ENCODE data around the gene COA3. TPM values are rescaled to one million over a fixed set of nuclear protein-coding genes. Genes with fewer than 3 reads are reported as not detected.

The COA3 gene
- total RNA-seq, 1 experiment from 2014 or later, result 44.6 TPM

DNA sequence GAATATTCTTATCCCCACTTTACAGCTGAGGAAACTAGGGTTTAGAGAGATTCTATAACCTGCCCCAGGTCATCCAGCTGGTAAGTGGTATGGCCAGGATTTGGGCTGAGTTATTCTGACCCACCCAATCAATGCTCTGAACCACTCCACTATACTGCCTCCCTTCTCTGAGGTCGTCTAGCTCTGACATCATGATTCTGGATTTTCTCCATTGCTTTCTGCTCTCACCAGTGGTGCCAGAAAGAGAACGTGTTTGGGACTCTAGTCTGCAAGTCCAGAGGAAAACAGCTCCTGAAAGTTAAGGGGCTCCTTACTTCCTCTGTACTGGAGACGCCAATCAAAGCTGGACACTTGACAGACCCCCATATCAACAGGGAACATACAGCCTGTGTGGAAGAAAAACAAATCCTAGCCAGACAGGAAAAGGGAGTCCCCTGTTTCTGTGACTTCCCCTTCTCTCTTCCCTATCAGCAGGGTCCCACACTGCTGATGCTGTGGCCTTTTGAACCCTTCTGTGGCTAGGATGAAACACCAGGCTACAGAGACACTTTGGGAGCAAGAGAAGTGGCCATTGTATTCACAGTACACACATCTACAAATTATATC, 47.7 kb downstream of the COA3 start:
- Histone ChIP-seq H3K4me1 (ENCODE audit: insufficient read depth, low read length) (peaks cover 14% of the 10 kb centered on the region), H4K20me1 (ENCODE audit: low read length) (no peaks in the 10 kb centered on the region), H3F3A (ENCODE audit: low read length, unreplicated experiment) (no peaks in the 10 kb centered on the region), H3K9me2 (replicated peaks; ENCODE audit: low read length) (no peaks in the 10 kb centered on the region), H3K27me3 (ENCODE audit: low read length) (no peaks in the 10 kb centered on the region), H3K9ac (ENCODE audit: low read length) (no peak overlapping the region), H2AFZ (ENCODE audit: low read length) (no peak overlapping the region), H3K9me3 (ENCODE audit: low read length) (no peaks in the 10 kb centered on the region), H3K4me2 (ENCODE audit: low read length) (no peak overlapping the region), H3K79me2 (ENCODE audit: low read length) (no peaks in the 10 kb centered on the region), H3K36me3 (ENCODE audit: low read depth, low read length) (no peaks in the 10 kb centered on the region), H3K4me3 (ENCODE audit: low read length) (no peak overlapping the region), H3K27ac (ENCODE audit: low read length) (no peak overlapping the region)
- DNase-seq (no peak), ATAC-seq (no peak)
- BruUV-seq (replicated peaks), result no TSS peak
- CTCF ChIA-PET, result no interaction called here
- TF ChIP-seq EZH2phosphoT487 (IDR thresholded peaks at IDR 0.05; ENCODE audit: borderline replicate concordance, low read length) (no peak), EZH2 (IDR thresholded peaks at IDR 0.05; ENCODE audit: low read length, unreplicated experiment) (no peak)
- TF ChIP-seq, protein P1, sequence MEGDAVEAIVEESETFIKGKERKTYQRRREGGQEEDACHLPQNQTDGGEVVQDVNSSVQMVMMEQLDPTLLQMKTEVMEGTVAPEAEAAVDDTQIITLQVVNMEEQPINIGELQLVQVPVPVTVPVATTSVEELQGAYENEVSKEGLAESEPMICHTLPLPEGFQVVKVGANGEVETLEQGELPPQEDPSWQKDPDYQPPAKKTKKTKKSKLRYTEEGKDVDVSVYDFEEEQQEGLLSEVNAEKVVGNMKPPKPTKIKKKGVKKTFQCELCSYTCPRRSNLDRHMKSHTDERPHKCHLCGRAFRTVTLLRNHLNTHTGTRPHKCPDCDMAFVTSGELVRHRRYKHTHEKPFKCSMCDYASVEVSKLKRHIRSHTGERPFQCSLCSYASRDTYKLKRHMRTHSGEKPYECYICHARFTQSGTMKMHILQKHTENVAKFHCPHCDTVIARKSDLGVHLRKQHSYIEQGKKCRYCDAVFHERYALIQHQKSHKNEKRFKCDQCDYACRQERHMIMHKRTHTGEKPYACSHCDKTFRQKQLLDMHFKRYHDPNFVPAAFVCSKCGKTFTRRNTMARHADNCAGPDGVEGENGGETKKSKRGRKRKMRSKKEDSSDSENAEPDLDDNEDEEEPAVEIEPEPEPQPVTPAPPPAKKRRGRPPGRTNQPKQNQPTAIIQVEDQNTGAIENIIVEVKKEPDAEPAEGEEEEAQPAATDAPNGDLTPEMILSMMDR (conservative IDR thresholded peaks at IDR 0.05; ENCODE audit: low read depth, low read length), result no peak
- intact Hi-C loops (cut with micrococcal nuclease), result no loop called here
- POLR2A ChIA-PET (ENCODE audit: unreplicated experiment), result no interaction called here

DNA sequence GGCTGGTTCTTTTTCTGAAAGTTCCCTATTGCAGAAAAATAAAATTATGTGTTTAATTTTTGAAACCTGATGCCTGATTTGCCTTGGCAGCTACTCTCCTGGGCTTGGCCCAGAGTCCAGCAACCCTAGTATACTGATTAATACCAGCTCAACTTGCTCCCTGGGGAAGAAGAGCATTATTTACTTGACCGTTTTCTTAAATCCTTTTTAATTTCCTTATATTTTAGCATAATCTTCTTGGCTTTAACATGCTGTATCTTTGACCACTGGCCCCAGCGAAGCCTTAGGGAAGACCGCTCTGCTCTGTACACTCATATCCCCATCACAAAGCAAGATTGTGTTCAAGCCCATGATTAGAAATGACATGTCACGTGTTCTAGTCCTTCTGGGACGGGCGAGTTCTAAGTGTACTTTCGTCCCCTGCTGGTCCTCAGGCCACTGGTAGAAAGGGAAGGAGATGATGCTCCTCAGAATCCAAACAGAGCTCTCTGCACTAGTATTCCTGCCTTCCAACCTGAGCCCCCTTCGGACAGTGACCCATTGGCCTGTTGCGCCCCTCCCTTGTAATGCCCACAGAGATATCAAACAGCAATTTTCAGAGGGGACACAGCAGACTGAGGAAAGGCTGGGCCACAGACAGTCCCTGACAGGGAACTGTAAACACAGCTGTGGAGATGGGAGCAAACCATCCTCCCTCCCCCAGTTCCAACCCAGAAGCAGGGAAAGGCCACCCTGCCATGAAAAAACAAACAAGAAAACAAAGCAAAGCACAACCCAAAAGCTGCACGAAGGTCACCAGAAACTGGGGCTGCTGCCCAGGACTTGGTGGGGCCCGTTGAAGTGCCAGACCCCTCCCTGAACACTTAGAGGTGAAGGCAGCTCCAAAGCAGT, 49.4 kb downstream of the COA3 start:
- no peaks in the 10 kb centered on the region for H3K9me3 ChIP-seq (ENCODE audit: low read length)
- ChIA-PET POLR2A (ENCODE audit: unreplicated experiment) (no interaction called here), CTCF (no interaction called here)
- H3K36me3 ChIP-seq (ENCODE audit: low read depth, low read length), result no peaks in the 10 kb centered on the region
- H3K9me2 ChIP-seq (replicated peaks; ENCODE audit: low read length), result no peaks in the 10 kb centered on the region
- no peak for DNase-seq
- BruUV-seq (replicated peaks), result no TSS peak
- H4K20me1 ChIP-seq (ENCODE audit: low read length), result no peaks in the 10 kb centered on the region
- TF ChIP-seq, protein P1 (conservative IDR thresholded peaks at IDR 0.05; ENCODE audit: low read depth, low read length), result no peak
- TF ChIP-seq EZH2phosphoT487 (IDR thresholded peaks at IDR 0.05; ENCODE audit: borderline replicate concordance, low read length), result no peak
- TF ChIP-seq EZH2 (IDR thresholded peaks at IDR 0.05; ENCODE audit: low read length, unreplicated experiment), result no peak
- H3K4me2 ChIP-seq (ENCODE audit: low read length), result no peak overlapping the region
- H3K27ac ChIP-seq (ENCODE audit: low read length), result no peak overlapping the region
- intact Hi-C loops (cut with micrococcal nuclease), result no loop called here
- peaks cover 7% of the 10 kb centered on the region for H3K4me1 ChIP-seq (ENCODE audit: insufficient read depth, low read length)
- no peaks in the 10 kb centered on the region for H3F3A ChIP-seq (ENCODE audit: low read length, unreplicated experiment)
- no peaks in the 10 kb centered on the region for H3K79me2 ChIP-seq (ENCODE audit: low read length)
- H2AFZ ChIP-seq (ENCODE audit: low read length), result no peak overlapping the region
- H3K9ac ChIP-seq (ENCODE audit: low read length), result no peak overlapping the region
- no peak overlapping the region for H3K4me3 ChIP-seq (ENCODE audit: low read length)
- no peaks in the 10 kb centered on the region for H3K27me3 ChIP-seq (ENCODE audit: low read length)
- ATAC-seq, result no peak

Data from PC-3 (cell line).